NCI-H1092 (cell line): ENCODE data around the gene CCDC157.

Source experiments
- DNase-seq: peaks from one replicate; lab custom pipeline; 2025; lab: John Stamatoyannopoulos, UW

The CCDC157 gene

GRCh38 chr22:30416403-30416802, 59.6 kb downstream of the CCDC157 start:
- DNase-seq, result no peak

GRCh38 chr22:30416837-30417236, 60.0 kb downstream of the CCDC157 start:
- DNase-seq, result no peak

GRCh38 chr22:30420347-30421125, 63.7 kb downstream of the CCDC157 start:
- DNase-seq, result no peak

- no peak for DNase-seq
Observed at GRCh38 chr22:30421695-30422480, 65.1 kb downstream of the CCDC157 start.

GRCh38 chr22:30422481-30423300, 65.9 kb downstream of the CCDC157 start:
- no peak for DNase-seq

GRCh38 chr22:30423301-30423958, 66.6 kb downstream of the CCDC157 start:
- DNase-seq, result no peak

GRCh38 chr22:30423959-30424533, 67.2 kb downstream of the CCDC157 start:
- peak; percentile 99 for DNase-seq

- DNase-seq, result no peak
Observed at GRCh38 chr22:30424534-30425326, 67.9 kb downstream of the CCDC157 start.

GRCh38 chr22:30425327-30425615, 68.5 kb downstream of the CCDC157 start:
- no peak for DNase-seq

- DNase-seq, result peak; percentile 18
Observed at GRCh38 chr22:30425616-30426387, 69.0 kb downstream of the CCDC157 start, which contains the start of gene MTFP1. MTFP1 (plus strand) TSS chr22:30425768; CDS start chr22:30425880, 112 bp downstream.
